Measurements from ENCODE around the gene GTF2A1L. TPM values are rescaled to one million over a fixed set of nuclear protein-coding genes. Genes with fewer than 3 reads are reported as not detected.
"Not testable (repeated sequence)": the region's sequence is repeated elsewhere in the genome, so short reads cannot be mapped to it uniquely, and the experiment has no call there.

GTF2A1L gene
- total and polyA plus RNA-seq, 8 donors, result 0.34 to 0.98 (median 0.68) TPM; not detected in 3

GRCh38 chr2:48605482-48606175 lies 12.0 kb upstream of the GTF2A1L start:
- intact Hi-C loops (cut with DNase I), result loop anchor here in 1 of 2 donors (10.0 kb wide), 1 partner anchor 339 kb away; no protein-coding TSS in a partner anchor
- Histone ChIP-seq H3K27me3 (no peaks in the 10 kb centered on the region), H3K4me1 (no peaks in the 10 kb centered on the region), H3K4me3 (no peak overlapping the region), H3K27ac (no peak overlapping the region), H3K9me3 (no peaks in the 10 kb centered on the region), H3K36me3 (no peaks in the 10 kb centered on the region)
- no peak for ATAC-seq
- no peak for DNase-seq
- TF ChIP-seq CTCF (IDR thresholded peaks at IDR 0.05), result no peak

DNA sequence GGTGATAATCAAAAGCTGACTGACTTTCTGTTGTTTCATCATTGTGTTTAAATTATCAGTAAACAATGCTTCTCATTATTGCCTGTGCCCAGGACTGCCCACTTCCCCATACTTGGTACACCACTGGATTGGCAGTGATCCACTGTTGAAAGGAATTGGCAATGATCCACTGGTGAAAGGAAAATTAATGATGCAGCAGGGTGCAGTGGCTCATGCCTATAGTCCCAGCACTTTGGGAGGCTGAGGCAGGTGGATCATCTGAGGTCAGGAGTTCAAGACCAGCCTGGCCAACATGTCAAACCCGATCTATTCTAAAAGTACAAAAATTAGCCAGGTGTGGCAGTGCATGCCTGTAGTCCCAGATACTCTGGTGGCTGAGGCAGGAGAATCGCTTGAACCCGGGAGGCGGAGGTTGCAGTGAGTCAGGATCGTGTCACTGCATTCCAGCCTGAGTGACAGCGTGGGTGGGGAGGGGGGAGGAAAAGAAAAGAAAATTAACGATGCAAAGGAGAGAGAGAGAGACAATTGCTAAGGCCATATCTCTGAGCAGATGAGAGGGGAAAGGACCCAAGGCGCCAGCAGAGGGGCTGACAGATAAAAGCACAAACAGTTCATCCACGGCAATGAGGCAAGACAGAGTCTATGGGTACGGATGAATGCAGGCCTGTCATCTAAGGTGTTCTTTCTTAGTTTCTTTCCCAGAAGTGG lies 10.2 kb upstream of the GTF2A1L start:
- Histone ChIP-seq H3K27me3 (no peaks in the 10 kb centered on the region), H3K4me3 (no peak overlapping the region), H3K27ac (no peak overlapping the region), H3K9me3 (no peaks in the 10 kb centered on the region), H3K36me3 (no peaks in the 10 kb centered on the region), H3K4me1 (no peaks in the 10 kb centered on the region)
- intact Hi-C loops (cut with DNase I), result loop anchor here in 1 of 2 donors (10.0 kb wide), 1 partner anchor 337 kb away; no protein-coding TSS in a partner anchor
- TF ChIP-seq CTCF (IDR thresholded peaks at IDR 0.05), result no peak
- no peak for DNase-seq
- no peak for ATAC-seq

DNA sequence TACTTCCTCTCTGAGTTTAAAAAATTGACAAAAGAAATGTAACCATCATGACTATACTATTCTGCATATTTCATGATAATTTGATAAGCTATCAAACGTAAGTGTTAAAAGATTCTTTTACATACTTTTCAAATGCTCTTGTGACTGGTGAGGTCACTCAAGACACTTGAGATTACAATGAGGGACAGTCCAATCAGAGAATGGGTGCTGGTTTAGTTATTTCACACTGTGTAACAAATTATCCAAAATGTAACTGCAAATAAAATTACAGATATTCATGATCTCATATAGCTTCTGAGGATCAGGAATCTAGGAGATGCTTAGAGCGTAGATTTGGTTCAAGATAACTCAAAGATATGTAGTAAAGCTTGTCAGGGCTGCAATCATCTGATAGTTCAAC lies 4.4 kb upstream of the GTF2A1L start:
- intact Hi-C loops (cut with DNase I), result no loop called here
- no peak for DNase-seq
- Histone ChIP-seq H3K9me3 (peaks cover 0 to 5% of the 10 kb centered on the region in 2 donors), H3K36me3 (no peaks in the 10 kb centered on the region), H3K27ac (no peak overlapping the region), H3K27me3 (no peaks in the 10 kb centered on the region), H3K4me3 (no peak overlapping the region), H3K4me1 (no peaks in the 10 kb centered on the region)
- no peak for ATAC-seq
- TF ChIP-seq CTCF (IDR thresholded peaks at IDR 0.05), result no peak

GRCh38 chr2:48614581-48614980 lies 3.1 kb upstream of the GTF2A1L start:
- intact Hi-C loops (cut with DNase I); H3K4me3 ChIP-seq; H3K27ac ChIP-seq; H3K27me3 ChIP-seq; DNase-seq; ATAC-seq; H3K36me3 ChIP-seq; H3K9me3 ChIP-seq; H3K4me1 ChIP-seq: not testable (repeated sequence)

GRCh38 chr2:48619526-48619925 lies 1.9 kb downstream of the GTF2A1L start:
- Histone ChIP-seq H3K27ac (no peak overlapping the region), H3K4me1 (no peaks in the 10 kb centered on the region), H3K27me3 (no peaks in the 10 kb centered on the region), H3K9me3 (no peaks in the 10 kb centered on the region), H3K4me3 (no peak overlapping the region), H3K36me3 (no peaks in the 10 kb centered on the region)
- no peak for TF ChIP-seq CTCF (IDR thresholded peaks at IDR 0.05)
- ATAC-seq, result peak; percentile 56
- no peak for DNase-seq
- intact Hi-C loops (cut with DNase I), result no loop called here

Data from left lung (tissue), 10 donors.